SIG-M5 treated with dmso at 0.1 percent for 504 hours (cell line): ENCODE data around the gene MSL2.
"Not testable (repeated sequence)": the region's sequence is repeated elsewhere in the genome, so short reads cannot be mapped to it uniquely, and the experiment has no call there.

Source experiments
- DNase-seq: peaks from one replicate; lab custom pipeline; 2025; ENCODE audit not compliant: unreplicated experiment; lab: John Stamatoyannopoulos, UW

MSL2 gene

GRCh38 chr3:136144397-136144796, 51.7 kb downstream of the MSL2 start:
- DNase-seq, result not testable (repeated sequence)

GRCh38 chr3:136142592-136142991, 53.5 kb downstream of the MSL2 start:
- DNase-seq, result no peak

GRCh38 chr3:136141891-136142290, 54.2 kb downstream of the MSL2 start:
- no peak for DNase-seq

DNA sequence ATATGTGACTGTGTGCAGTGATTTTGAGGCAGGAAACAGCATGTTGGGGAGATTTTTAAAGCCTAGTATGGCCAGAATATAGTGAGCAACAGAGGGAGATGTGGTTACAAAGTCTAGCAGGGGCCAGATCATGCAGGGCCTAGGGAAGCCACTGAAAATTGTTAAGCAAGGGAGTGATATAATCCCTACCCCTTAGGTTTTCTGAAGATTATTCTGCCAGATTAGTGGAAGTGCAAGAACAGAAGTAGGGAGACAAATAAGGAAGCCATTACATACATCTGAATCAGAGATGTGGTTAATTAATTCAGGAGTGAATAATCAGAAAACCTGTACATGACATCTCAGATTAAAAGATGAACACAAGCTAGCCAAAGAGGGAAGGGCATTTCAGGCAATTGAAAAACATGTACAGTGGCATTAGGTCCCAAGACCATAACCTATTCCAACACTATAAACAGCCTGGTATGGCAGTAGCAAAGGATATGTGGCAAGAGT, 54.8 kb downstream of the MSL2 start:
- no peak for DNase-seq

DNA sequence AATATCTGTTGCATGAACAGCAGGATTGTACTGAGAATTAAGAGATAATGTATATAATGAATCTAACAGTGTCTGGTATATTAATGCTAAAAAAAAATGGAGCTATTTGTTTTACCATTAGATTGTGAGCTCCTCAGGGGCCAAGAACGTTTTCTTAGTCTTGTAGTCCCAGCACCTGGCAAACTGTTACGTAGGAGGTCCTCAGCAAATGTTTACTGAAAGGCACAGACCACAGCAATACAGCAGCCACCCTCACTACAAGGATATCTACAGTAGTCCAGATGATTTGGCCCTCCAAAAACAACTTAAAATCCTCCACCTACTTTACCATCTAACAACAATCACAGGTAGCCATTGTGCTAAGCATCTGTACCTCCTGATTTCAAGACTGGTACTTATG, 59.7 kb downstream of the MSL2 start:
- DNase-seq, result no peak

DNA sequence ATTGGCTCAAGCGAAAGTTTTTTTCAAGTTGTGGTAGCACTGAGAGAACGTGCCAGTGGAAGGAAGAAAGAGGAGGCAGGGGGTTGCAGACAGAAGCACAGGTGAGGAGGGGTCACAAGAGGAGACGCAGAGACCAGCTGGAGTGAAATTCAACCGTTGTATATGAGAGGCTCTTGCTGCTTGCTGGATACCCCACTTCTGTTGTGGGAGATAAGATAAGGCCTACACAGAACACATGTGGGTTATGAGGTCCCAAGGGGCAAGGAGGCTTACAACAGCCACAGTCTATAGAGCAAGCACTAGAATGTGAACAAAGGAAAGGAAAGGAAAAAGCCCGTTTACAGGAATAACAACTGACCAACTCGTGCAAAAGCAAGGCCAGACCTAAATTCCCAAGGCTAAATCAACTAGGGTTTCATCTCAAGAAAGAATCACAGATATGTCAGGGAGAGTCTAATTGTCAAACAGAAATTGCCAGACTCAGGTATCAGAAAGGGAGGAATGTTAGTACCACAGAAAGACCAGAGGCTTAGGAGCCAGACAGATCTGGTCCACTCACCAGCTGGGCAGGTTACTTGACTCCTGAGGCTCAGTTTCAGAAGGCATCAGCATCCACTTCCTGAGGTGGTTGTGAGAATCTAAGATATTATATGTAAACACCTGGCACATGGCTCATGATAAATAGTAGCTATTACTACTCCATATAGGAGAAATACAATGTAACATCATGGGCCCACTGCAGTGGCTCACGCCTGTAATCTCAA, 60.9 kb downstream of the MSL2 start:
- no peak for DNase-seq

GRCh38 chr3:136134091-136134490, 62.0 kb downstream of the MSL2 start:
- DNase-seq, result no peak

- not testable (repeated sequence) for DNase-seq
Observed at GRCh38 chr3:136131647-136132046, 64.5 kb downstream of the MSL2 start.

DNA sequence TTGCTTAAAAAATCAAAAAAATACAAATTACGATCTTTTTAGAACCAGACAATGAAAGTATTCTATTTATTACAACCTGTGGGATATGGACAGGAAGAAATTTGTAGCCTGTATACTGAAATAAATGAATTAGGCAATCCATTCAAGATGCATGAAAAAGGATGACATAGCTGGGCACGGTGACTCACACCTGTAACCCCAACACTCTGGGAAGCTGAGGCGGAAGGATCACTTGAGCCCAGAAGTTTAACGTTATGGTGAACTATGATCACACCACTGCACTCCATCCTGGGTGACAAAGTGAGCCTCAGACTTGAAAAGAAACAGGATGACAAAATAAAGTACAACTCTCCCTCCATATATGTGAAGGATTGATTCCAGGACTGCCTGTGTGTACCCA, 74.1 kb downstream of the MSL2 start:
- no peak for DNase-seq

GRCh38 chr3:136120373-136121348, 75.5 kb downstream of the MSL2 start:
- no peak for DNase-seq

DNA sequence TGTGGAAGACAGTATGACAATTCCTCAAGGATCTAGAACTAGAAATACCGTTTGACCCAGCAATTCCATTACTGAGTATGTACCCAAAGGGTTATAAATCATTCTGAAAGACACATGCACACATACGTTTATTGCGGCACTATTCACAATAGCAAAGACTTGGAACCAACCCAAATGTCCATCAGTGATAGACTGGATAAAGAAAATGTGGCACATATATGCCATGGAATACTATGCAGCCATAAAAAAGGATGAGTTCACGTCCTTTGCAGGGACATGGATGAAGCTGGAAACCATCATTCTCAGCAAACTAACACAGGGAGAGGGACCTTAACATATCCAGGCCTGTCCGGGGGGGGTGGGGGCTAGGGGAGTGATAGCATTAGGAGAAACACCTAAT, 76.4 kb downstream of the MSL2 start:
- not testable (repeated sequence) for DNase-seq

DNA sequence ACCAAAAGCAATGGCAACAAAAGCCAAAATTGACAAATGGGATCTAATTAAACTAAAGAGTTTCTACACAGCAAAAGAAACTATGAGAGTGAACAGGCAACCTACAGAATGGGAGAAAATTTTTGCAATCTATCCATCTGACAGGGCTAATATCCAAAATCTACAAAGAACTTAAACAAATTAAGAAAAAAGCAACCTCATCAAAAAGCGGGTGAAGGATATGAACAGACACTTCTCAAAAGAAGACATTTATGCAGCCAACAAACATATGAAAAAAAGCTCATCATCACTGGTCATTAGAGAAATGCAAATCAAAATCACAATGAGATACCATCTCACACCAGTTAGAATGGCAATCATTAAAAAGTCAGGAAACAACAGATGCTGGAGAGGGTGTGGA, 76.8 kb downstream of the MSL2 start:
- DNase-seq, result not testable (repeated sequence)

- DNase-seq, result no peak
Observed at GRCh38 chr3:136114421-136114820, 81.7 kb downstream of the MSL2 start.

DNA sequence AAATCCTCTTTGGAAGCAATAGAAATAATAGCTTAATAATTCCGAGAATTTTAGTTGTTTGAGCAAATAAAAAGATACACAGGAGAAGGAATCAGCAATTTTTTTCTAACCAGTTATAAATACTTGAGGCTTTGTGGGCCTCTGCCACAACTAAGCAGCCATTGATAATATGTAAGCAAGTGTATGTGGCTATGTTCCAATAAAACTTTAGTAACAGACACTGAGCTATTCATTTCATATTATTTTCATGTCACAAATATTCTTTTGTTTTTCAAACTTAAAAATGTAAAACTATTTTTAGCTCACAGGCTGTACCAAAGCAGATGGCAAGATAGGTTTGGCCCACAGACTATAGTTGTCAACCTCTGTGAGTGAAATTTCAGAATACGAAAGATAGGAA, 85.7 kb downstream of the MSL2 start:
- DNase-seq, result no peak

GRCh38 chr3:136109499-136109898, 86.6 kb downstream of the MSL2 start:
- no peak for DNase-seq

DNA sequence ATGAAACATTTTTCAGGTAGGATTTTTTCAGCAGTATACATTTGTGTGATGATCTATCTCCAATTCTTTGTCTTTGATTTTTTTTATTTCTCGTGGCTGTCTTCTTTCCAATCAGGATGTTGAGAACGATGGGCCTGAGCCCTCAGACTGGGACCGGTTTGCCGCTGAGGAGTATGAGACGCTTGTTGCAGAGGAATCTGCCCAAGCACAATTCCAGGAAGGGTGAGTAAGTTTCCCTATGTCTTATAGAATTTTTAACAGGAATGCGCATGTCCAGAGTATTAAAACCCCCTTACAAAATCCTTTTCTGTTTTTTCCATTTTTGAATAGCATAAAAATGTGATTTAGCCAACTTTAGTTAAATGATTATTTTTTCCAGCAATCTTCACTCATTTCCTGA, 90.0 kb downstream of the MSL2 start:
- DNase-seq, result no peak

GRCh38 chr3:136105044-136105443, 91.1 kb downstream of the MSL2 start:
- DNase-seq, result no peak
